HEK293 (cell line): ENCODE results near the gene GPR137C.

Experiments used
- CTCF ChIP-seq: fragments of 450-650 bp; formaldehyde crosslinking; IDR thresholded peaks from 2 replicates; pipeline ENCODE4 v1.5.1; 2016; ENCODE audit warnings: missing biosample characterization, missing genetic modification characterization
- SALL2 ChIP-seq: fragments of 450-650 bp; formaldehyde crosslinking; IDR thresholded peaks from 2 replicates; pipeline ENCODE4 v1.5.0; 2017; ENCODE audit warnings: missing biosample characterization, mild to moderate bottlenecking, missing genetic modification characterization, borderline replicate concordance
- SCRT1 ChIP-seq: fragments of 450-650 bp; formaldehyde crosslinking; IDR thresholded peaks from 2 replicates; pipeline ENCODE4 v1.5.1; 2016; ENCODE audit warnings: missing biosample characterization, missing genetic modification characterization, borderline replicate concordance
- ZBTB7A ChIP-seq: fragments of 450-650 bp; formaldehyde crosslinking; IDR thresholded peaks from 2 replicates; pipeline ENCODE4 v1.5.1; 2016; ENCODE audit warnings: low read depth, missing biosample characterization, missing genetic modification characterization
- ZEB2 ChIP-seq: fragments of 450-650 bp; formaldehyde crosslinking; IDR thresholded peaks from 2 replicates; pipeline ENCODE4 v1.5.1; 2016; ENCODE audit warnings: missing biosample characterization, missing genetic modification characterization

DNA sequence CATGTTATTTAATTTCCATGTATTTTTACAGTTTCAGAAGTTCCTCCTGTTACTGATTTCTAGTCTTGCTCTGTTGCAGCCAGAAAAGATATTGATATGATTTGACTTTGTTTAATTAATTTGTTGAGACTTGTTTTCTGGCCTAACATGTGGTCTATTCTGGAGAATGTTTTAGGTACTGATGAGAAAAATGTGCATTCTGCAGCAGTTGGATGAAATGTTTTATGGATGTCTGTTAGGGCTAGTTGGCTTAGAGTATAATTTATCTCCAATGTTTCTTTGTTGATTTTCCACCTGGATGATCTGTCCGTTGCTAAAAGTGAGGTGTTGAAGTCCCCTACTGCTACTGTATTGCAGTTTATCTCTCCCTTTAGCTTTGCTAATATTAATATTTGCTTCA, 54.4 kb downstream of the GPR137C start:
- TF ChIP-seq ZBTB7A (tag by site-specific recombination) (no peak), ZEB2 (no peak), CTCF (tag by site-specific recombination) (no peak), SCRT1 (no peak), SALL2 (tag by site-specific recombination) (no peak)
